Activated T-cell treated with anti-CD3 and anti-CD28 coated beads for 48 hours (primary cell): ENCODE measurements around the gene SMPD4.
"Not testable (repeated sequence)": the region's sequence is repeated elsewhere in the genome, so short reads cannot be mapped to it uniquely, and the experiment has no call there.

Experiments
- DNase-seq: peaks from one replicate; pipeline ENCODE4 v3.0.0-alpha.2; 2020; ENCODE audit warnings: low read depth

The SMPD4 gene

GRCh38 chr2:130181325-130181879 is at the start of gene SMPD4:
TSS of gene SMPD4 (minus strand) at chr2:130181602. CDS start at chr2:130176592, 5,010 bp downstream.
- peak; percentile 96 for DNase-seq

- DNase-seq: not testable (repeated sequence)
These were observed 49.5 kb upstream of the SMPD4 start for GRCh38 chr2:130230907-130231306.

- not testable (repeated sequence) for DNase-seq
These were observed 49.0 kb upstream of the SMPD4 start for GRCh38 chr2:130230376-130230775.

- DNase-seq: peak; percentile 25
These were observed 47.7 kb upstream of the SMPD4 start for GRCh38 chr2:130229161-130229510.

- DNase-seq: not testable (repeated sequence)
These were observed 47.2 kb upstream of the SMPD4 start for GRCh38 chr2:130228467-130229160.

GRCh38 chr2:130228005-130228404 is 46.6 kb upstream of the SMPD4 start:
- not testable (repeated sequence) for DNase-seq

- DNase-seq: not testable (repeated sequence)
These were observed 41.1 kb upstream of the SMPD4 start for GRCh38 chr2:130222523-130222922.

GRCh38 chr2:130220505-130220904 is 39.1 kb upstream of the SMPD4 start:
- not testable (repeated sequence) for DNase-seq

GRCh38 chr2:130219147-130219546 is 37.7 kb upstream of the SMPD4 start:
- DNase-seq: not testable (repeated sequence)

- DNase-seq: not testable (repeated sequence)
These were observed 25.6 kb upstream of the SMPD4 start for GRCh38 chr2:130207051-130207450.

GRCh38 chr2:130203150-130203549 is 21.7 kb upstream of the SMPD4 start:
- not testable (repeated sequence) for DNase-seq

GRCh38 chr2:130202518-130202917 is 21.1 kb upstream of the SMPD4 start:
- DNase-seq: not testable (repeated sequence)

GRCh38 chr2:130198343-130198742 is 16.9 kb upstream of the SMPD4 start, which contains the start of gene TUBA3E:
TSS of gene TUBA3E (minus strand) at chr2:130198439. CDS start at chr2:130198360, 79 bp downstream.
- no peak for DNase-seq

- DNase-seq: not testable (repeated sequence)
These were observed 14.7 kb upstream of the SMPD4 start for GRCh38 chr2:130196052-130196451.

GRCh38 chr2:130195089-130195635 is 13.8 kb upstream of the SMPD4 start:
- not testable (repeated sequence) for DNase-seq

GRCh38 chr2:130193824-130194223 is 12.4 kb upstream of the SMPD4 start:
- DNase-seq: not testable (repeated sequence)

- DNase-seq: not testable (repeated sequence)
These were observed 11.0 kb upstream of the SMPD4 start for GRCh38 chr2:130192451-130192850.

- DNase-seq: not testable (repeated sequence)
These were observed 9.9 kb upstream of the SMPD4 start for GRCh38 chr2:130191319-130191718.

- DNase-seq: no peak
These were observed 8.8 kb upstream of the SMPD4 start for GRCh38 chr2:130190237-130190636.

GRCh38 chr2:130188958-130189357 is 7.6 kb upstream of the SMPD4 start:
- not testable (repeated sequence) for DNase-seq

- not testable (repeated sequence) for DNase-seq
These were observed 6.7 kb upstream of the SMPD4 start for GRCh38 chr2:130187859-130188792.

- no peak for DNase-seq
These were observed 5.9 kb upstream of the SMPD4 start for GRCh38 chr2:130187268-130187667.
